GM18909 (cell line): ENCODE measurements around the gene RNU2-63P.
"Not testable (repeated sequence)": the region's sequence is repeated elsewhere in the genome, so short reads cannot be mapped to it uniquely, and the experiment has no call there.

ENCODE experiments used
- ATAC-seq: cut with Tn5 transposase; IDR thresholded peaks from one replicate; pipeline ENCODE4 v1.9.1; 2021; ENCODE audit warnings: mild to moderate bottlenecking; ENCODE audit not compliant: unreplicated experiment, poor library complexity

Gene RNU2-63P

GRCh38 chr2:88016086-88016959 lies at the start of gene RNU2-63P:
RNU2-63P (minus strand) TSS chr2:88016547.
- ATAC-seq = peak; percentile 81

- no peak for ATAC-seq
Measured at GRCh38 chr2:88061295-88061694, 44.9 kb upstream of the RNU2-63P start.

- ATAC-seq = no peak
Measured at GRCh38 chr2:88060907-88061275, 44.5 kb upstream of the RNU2-63P start.

GRCh38 chr2:88059979-88060906 lies 43.9 kb upstream of the RNU2-63P start:
- ATAC-seq = peak; percentile 40

GRCh38 chr2:88058191-88058590 lies 41.8 kb upstream of the RNU2-63P start:
- ATAC-seq = no peak

GRCh38 chr2:88057437-88057844 lies 41.1 kb upstream of the RNU2-63P start:
- ATAC-seq = no peak

GRCh38 chr2:88055371-88056128 lies 39.2 kb upstream of the RNU2-63P start, which contains the start of gene KRCC1:
KRCC1 (minus strand) TSS chr2:88055783; CDS start chr2:88028563, 27,220 bp downstream.
- peak; percentile 93 for ATAC-seq

- no peak for ATAC-seq
Measured at GRCh38 chr2:88054782-88055370, 38.5 kb upstream of the RNU2-63P start.

GRCh38 chr2:88053934-88054781 lies 37.8 kb upstream of the RNU2-63P start:
- ATAC-seq = no peak

GRCh38 chr2:88053296-88053695 lies 36.9 kb upstream of the RNU2-63P start:
- no peak for ATAC-seq

GRCh38 chr2:88051792-88052191 lies 35.4 kb upstream of the RNU2-63P start:
- ATAC-seq = no peak

- no peak for ATAC-seq
Measured at GRCh38 chr2:88049622-88050021, 33.3 kb upstream of the RNU2-63P start.

- ATAC-seq = no peak
Measured at GRCh38 chr2:88048541-88048940, 32.2 kb upstream of the RNU2-63P start.

GRCh38 chr2:88045561-88045960 lies 29.2 kb upstream of the RNU2-63P start:
- ATAC-seq = not testable (repeated sequence)

- ATAC-seq = no peak
Measured at GRCh38 chr2:88042476-88042875, 26.1 kb upstream of the RNU2-63P start.

- ATAC-seq = no peak
Measured at GRCh38 chr2:88038263-88039105, 22.1 kb upstream of the RNU2-63P start.

- no peak for ATAC-seq
Measured at GRCh38 chr2:88036606-88037005, 20.3 kb upstream of the RNU2-63P start.

- ATAC-seq = no peak
Measured at GRCh38 chr2:88036182-88036581, 19.8 kb upstream of the RNU2-63P start.
